Stimulated activated CD8-positive, alpha-beta memory T cell treated with anti-CD3 and anti-CD28 coated beads, Interleukin-15, amount 100 ng/mL, for 24 hours (primary cell): Measurements from ENCODE around the gene PF4V1.

ENCODE experiments used
- DNase-seq: peaks from one replicate; pipeline ENCODE4 v3.0.0-alpha.2; 2020; ENCODE audit warnings: low read depth

The PF4V1 gene

DNA sequence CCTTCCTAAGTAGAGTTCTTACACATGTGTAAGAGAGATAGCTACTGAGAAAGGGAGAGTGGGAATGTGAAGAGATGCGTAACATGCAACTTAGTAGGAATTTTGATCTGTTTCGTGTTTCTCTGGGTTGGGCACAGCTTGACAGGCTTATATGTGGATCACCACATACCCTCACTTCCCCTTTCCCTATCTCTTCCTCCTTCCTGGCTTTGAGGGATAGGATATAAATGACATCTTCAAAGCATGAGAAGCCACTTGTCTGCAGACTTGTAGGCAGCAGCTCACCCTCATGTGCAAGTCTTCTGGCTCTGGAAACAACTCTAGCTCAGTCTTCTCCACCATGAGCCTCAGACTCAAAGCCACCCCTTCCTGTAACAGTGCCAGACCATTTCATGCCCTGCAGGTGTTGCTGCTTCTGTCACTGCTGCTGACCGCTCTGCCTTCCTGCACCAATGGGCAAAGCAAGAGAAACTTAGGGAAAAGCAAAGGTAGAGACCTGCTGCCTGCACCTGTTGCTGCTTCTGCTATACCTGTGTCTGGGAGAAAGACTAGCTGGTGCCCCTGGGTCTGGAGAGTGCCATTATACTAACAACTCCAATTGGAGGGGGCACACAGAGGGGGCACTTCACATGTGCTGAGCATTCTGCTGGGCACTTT is 5.4 kb upstream of the PF4V1 start:
- no peak for DNase-seq

DNA sequence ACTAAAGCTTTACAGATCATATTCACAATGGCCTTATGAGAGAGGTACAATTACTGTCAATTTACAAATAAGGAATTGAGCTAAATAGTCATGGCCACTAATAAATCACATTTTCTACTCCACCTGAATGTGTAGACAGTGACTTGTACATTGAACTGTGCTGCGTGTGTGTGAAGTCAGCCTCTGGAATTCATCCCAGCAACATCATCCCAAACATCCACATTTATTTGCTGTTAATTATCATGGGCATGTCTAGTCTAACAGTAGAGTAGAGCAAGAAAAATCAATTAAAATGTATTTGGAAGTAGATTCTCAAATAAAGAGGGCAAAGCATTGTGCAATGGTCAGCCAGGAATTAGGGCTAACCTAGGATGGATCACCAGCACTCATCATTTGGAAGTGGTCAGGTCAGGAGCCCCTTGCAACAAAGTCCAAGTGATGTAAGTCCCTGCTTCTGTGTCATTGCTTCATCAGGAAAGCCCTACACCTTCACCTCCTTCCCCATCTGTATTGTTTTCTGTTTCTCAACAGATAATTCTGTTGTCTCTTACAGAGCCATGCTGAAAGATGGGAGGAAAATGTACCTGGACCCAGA is 4.8 kb upstream of the PF4V1 start:
- no peak for DNase-seq

- no peak for DNase-seq
Observed at GRCh38 chr4:73850261-73850970, 2.7 kb upstream of the PF4V1 start.

DNA sequence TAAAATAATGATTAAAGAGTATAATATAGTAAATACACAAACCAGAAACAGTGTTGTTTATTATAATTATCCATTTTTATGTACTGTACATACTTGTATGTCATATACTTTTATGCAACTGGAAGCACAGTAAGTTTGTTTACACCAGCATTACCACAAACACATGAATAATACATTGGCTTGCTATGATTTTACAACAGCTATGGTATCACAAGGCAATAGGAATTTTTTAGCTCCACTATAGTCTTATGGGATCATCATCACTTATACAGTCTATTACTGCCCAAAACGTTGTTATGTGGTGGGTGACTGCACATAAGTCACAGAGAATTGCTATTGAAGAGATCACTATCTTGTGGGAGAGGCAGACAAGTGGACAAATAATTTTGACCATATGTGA is 1.8 kb upstream of the PF4V1 start:
- no peak for DNase-seq

GRCh38 chr4:73852771-73853170 is 325 bp upstream of the PF4V1 start:
- DNase-seq, result no peak

GRCh38 chr4:73853718-73854473 is 800 bp downstream of the PF4V1 start:
- no peak for DNase-seq

DNA sequence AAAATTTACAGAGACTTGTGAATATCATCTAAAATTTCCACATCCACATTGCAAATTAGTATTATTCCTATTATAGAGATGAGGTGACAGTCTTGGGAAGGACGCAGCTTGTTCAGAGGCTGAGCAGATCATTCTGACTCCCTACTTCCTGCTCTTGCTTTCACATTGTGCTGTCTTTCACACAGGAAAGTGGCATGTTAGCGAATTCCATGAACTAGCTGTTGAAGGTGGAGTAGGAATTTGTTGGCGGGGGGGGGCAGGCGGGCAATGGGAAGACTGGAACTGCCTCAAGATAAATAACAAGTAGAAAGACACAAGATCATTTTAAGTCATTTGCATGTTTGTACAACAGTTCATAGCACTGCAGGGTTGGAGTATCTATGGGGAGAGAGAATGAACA is 2.3 kb downstream of the PF4V1 start:
- DNase-seq, result no peak

DNA sequence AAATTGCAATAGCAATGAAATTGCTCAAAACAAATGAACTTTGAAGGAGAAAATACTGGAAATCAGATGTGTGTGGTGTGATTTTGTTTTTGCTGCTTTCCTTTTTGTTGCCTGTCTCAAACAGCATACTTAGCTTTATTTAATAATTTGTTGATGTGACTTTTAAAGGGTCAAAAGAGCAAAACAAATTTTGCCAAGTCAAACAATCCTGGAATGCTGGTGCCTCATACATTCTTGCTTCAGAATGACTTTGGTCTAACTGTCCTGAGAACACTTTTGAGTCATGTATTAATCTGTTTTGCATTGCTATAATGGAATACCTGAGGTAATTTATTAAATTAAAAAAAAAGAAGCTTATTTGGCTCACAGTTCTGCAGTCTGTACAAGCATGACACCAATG is 3.4 kb downstream of the PF4V1 start:
- no peak for DNase-seq

DNA sequence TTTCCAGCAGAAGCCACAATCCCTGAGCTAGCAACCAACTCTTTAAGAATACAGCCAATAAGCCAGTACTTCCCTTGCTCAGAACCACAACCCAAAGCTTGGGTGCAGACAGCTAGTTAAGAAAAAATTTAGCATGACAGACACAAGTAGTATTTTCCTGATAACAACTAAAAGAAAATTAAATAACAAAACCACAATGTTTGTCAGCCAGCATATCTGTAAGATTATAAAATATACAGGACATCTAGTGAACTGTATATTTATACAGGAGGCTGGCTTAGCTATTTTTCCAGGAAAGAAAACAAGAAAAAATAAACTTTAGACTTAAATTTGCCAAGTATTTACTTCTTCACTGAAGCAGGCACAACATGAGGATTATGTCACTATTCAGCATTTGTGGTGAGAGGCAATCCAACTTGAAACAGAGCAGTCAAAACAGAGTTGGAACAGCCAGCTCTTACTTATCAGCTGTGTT is 6.6 kb downstream of the PF4V1 start:
- DNase-seq, result no peak

GRCh38 chr4:73860181-73860580 is 7.1 kb downstream of the PF4V1 start:
- DNase-seq, result no peak

DNA sequence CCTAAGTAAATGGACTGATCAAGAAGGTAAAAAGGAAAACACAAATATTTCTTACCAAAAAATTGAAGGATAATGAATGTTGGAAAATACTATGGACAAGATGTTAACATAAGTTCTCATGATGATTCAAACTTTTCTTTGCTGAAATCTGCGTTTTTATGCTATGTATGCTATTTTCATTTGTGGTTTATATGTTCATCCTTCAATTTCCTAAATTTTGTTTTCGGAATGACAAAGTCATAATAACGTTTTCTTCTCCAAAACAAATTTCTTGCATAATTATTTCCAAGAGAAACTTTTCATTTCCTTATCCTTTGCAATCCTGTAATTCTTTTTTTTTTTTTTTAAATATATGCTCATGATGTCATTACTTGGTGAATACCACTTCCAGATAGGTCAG is 7.8 kb downstream of the PF4V1 start:
- DNase-seq, result no peak

DNA sequence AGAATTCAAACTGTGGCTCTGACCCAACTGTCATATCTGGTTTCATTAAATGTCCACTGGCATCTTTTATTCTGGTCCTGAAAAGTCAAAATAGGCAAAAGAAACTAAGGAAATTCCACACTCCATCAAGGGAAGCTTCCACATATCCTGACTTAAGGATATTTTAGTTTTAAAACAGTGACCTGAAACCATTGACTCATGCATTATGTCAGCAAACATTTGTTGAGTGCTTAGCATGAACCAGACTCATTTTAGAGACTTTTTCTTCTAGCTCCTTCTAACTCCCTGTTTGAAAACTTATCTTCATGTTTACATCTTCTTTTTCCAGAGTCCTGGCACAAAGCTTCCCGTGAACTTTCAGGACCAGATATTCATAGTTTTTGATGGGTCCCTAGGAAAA is 9.2 kb downstream of the PF4V1 start:
- DNase-seq, result no peak

GRCh38 chr4:73864365-73864764 is 11.3 kb downstream of the PF4V1 start:
- DNase-seq, result no peak

DNA sequence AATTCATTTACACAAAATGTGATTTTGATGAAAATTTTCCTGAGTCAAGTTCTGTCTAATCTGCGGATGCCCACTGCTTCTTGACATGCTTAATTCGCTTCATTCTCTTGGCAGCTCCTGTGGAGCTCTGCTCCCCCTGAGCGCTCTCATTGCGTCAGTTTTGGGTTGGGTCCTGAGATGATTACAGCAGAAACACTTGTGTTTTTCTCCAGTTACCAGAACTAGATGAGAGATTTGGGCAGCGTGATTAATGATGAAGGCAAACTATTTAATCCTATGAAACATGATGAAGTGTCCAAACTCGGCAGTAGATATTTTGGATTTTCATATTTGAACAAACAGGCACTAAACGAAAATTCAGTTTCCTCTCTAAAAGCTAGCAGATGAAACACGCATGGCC is 11.9 kb downstream of the PF4V1 start:
- no peak for DNase-seq

DNA sequence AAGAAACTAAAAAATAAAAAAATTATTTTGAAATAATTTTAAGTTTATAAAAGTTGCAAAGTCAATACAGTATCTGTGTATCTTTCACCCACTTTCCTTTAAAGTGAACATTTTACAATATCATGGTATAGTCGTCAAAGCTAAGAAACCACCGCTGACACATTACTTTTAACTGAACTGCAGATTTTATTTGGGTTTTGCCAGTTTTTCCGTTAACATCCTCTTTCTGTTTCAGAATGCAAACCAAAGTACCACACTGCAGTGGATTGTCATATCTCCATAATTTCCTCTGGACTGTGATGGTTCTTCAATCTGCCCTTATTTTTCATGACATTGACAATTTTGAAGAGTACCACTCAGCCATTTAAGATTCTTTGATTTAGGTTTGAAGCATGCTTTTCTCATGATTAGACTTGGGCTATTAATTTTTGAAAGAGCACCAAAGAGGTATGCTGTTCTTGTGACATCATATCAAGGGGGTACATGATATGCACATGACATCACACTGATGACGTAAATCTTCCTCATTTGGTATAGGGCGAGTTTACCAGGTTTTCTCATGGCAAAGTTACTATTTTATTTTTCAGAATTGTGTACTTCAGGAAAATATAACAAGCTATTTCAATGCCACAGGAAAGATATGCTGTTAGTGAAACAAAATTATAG is 12.5 kb downstream of the PF4V1 start:
- no peak for DNase-seq

DNA sequence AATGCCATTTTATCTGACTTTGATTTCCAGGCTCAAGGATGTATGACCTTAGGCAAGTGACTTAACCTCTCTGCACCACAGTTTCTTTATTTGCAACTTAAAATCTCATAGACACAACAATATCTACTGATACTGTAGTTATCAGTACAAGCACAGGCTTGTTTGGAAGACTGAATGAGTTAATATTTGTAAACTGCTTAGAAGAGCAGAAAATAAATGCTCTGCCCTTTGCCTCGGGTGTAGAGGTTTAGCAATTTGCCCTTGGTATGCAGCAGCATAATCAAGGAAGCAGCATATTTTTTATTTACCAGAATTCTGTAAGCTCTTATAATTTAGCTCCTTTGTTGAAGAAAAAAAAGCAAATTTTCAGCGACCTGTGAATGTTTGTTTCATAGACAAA is 13.2 kb downstream of the PF4V1 start:
- DNase-seq, result no peak

GRCh38 chr4:73867783-73868182 is 14.7 kb downstream of the PF4V1 start:
- no peak for DNase-seq

DNA sequence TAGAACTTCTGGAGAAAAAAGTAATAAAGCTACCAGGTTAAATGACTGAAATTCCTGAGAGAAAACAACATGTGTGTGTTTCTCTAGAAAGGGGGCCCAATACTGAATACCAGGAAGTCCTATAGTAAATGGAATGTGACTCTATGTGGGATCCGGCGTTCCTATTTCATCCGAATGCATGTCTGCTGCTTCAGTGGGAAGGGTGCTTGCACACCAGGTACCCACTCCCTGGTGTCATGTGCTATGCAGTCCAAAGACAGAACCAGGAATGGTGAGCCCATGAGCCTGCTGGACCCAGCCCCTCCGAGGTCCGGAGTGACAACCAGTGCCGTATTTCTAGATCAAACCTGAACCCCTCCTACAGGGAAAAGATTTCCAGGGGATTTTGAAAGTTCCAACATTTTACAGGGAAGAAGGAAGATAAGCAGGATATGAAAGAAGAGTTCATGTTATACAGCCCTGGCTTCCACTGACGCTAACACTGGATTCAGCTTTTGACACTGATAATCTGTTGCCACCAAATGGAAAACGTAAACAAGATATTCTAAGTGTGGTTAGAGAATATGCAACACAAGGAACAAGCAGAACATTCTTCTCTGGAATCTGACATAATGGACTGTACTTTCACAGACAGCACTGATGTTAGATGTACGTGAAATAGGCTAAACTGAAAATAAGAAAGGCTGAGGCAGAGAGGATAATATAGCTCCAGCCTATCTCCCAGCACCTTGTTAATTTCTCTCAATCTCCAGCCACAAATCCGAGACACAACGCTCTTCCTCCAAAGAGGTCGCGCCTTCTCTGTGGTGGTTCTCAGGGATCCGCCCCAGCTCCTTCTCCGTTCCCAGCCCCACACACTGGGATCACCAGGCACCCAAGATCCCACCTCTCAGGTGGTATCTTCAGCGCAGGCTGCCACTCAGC is 15.4 kb downstream of the PF4V1 start:
- DNase-seq, result no peak

DNA sequence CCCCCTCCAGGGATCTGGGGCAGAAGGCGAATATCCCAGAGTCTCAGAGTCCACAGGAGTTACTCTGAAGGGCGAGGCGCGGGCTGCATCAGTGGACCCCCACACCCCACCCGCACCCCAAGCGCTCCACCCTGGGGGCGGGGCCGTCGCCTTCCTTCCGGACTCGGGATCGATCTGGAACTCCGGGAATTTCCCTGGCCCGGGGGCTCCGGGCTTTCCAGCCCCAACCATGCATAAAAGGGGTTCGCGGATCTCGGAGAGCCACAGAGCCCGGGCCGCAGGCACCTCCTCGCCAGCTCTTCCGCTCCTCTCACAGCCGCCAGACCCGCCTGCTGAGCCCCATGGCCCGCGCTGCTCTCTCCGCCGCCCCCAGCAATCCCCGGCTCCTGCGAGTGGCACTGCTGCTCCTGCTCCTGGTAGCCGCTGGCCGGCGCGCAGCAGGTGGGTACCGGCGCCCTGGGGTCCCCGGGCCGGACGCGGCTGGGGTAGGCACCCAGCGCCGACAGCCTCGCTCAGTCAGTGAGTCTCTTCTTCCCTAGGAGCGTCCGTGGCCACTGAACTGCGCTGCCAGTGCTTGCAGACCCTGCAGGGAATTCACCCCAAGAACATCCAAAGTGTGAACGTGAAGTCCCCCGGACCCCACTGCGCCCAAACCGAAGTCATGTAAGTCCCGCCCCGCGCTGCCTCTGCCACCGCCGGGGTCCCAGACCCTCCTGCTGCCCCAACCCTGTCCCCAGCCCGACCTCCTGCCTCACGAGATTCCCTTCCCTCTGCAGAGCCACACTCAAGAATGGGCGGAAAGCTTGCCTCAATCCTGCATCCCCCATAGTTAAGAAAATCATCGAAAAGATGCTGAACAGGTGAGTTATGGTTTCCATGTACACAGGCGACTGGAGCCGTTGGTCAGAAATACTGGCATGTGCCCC is 16.3 kb downstream of the PF4V1 start, which contains the start of gene CXCL1:
CXCL1 (plus strand) TSS at position 264 of the 926 bp plus-strand sequence; CDS start at position 342, 78 bp downstream.
- DNase-seq, result no peak

DNA sequence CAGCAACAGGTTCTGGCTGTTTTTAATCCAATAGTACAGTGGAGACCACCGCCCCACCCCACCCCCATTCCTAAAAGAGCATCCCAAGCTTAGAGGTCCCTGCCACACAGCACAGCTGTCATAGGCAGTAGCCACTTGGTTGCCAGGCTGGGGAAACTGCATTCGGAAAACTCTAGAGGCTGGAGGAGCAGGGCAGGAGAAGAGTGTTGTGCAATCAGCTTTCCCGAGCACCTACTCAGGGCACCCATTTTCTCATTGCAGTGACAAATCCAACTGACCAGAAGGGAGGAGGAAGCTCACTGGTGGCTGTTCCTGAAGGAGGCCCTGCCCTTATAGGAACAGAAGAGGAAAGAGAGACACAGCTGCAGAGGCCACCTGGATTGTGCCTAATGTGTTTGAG is 17.2 kb downstream of the PF4V1 start:
- DNase-seq, result no peak
